NCI-H2107 treated with DMSO at 0.1 percent for 48 hours (cell line): Measurements from ENCODE around the gene WDFY1.

Source experiments
- DNase-seq: peaks from one replicate; lab custom pipeline; 2025; ENCODE audit not compliant: unreplicated experiment; lab: John Stamatoyannopoulos, UW

Gene WDFY1, protein sequence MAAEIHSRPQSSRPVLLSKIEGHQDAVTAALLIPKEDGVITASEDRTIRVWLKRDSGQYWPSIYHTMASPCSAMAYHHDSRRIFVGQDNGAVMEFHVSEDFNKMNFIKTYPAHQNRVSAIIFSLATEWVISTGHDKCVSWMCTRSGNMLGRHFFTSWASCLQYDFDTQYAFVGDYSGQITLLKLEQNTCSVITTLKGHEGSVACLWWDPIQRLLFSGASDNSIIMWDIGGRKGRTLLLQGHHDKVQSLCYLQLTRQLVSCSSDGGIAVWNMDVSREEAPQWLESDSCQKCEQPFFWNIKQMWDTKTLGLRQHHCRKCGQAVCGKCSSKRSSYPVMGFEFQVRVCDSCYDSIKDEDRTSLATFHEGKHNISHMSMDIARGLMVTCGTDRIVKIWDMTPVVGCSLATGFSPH

GRCh38 chr2:223944703-223945531 is at the start of gene WDFY1:
TSS of gene WDFY1 (minus strand) at chr2:223945335. CDS start at chr2:223945284, 51 bp downstream.
- peak; percentile 25 for DNase-seq

GRCh38 chr2:223994562-223995162 is 49.5 kb upstream of the WDFY1 start:
- no peak for DNase-seq

DNA sequence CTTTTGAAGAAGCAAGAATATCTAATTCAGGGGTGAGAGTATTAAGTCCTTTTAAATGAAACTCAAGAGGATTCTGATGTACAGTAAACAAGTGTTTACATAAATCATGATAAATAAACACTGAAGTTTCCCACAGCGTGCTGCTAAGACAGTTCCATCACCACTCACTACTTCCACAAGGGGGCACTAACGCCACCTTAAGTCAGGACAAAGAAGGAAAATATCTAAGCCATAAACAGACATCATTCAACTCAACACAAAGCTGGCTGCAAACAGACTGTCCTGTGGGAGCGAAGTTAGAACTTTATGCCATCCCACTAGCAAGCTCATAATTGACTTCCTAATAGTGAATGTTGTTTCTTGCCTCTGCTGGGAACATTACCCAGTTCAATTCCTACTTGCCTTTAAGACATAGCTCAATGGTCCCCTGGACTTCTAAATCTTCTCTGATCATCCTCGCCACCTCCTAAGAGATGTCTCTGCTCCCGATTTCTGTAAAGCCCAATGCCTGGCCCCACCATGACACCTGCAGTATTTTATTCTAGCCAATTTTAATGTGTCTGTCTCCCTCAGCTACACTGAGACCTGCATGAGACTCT is 48.6 kb upstream of the WDFY1 start:
- DNase-seq: peak; percentile 32

- DNase-seq: no peak
These were observed 46.5 kb upstream of the WDFY1 start for GRCh38 chr2:223991611-223992010.

DNA sequence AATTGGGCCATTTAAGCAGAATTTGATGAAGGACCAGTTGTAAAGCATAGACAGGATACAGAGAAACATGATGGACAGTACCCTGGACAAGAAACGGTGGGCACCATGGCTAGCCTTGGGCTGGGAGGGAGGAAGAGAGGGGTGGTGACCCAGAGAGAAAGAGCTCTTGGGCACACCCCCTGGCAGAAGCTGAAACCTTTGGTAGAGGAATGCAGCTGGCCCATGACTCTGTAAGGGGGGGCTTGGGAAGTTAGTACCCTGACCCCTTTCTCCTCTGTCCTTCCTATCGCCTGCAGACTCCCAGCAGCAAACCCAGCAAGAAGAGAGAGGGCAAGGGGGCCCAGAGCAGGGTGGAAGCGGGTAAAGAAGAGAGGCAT is 44.7 kb upstream of the WDFY1 start:
- DNase-seq: no peak

- DNase-seq: no peak
These were observed 44.2 kb upstream of the WDFY1 start for GRCh38 chr2:223989206-223989855.

- DNase-seq: no peak
These were observed 36.1 kb upstream of the WDFY1 start for GRCh38 chr2:223981241-223981640.

DNA sequence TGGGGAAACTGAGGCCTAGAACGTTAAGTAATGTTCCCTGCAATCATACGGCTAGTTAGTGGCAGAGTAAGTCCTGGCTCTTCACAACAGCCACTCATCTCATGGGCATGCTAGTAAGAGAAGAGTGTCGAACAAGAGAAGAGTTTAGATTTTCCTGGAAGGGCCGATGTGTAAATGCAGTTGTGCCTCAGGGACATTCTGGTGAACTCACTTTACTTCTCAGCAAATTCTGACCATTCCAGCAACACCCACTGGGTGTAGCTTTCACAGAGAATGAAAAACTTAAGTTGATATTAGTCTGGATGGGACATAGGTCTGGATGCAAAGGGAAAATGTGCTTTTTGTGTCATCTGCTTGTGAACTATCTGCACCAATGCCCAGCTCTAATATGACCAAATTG is 35.7 kb upstream of the WDFY1 start:
- no peak for DNase-seq

GRCh38 chr2:223980397-223980735 is 35.2 kb upstream of the WDFY1 start:
- DNase-seq: no peak

DNA sequence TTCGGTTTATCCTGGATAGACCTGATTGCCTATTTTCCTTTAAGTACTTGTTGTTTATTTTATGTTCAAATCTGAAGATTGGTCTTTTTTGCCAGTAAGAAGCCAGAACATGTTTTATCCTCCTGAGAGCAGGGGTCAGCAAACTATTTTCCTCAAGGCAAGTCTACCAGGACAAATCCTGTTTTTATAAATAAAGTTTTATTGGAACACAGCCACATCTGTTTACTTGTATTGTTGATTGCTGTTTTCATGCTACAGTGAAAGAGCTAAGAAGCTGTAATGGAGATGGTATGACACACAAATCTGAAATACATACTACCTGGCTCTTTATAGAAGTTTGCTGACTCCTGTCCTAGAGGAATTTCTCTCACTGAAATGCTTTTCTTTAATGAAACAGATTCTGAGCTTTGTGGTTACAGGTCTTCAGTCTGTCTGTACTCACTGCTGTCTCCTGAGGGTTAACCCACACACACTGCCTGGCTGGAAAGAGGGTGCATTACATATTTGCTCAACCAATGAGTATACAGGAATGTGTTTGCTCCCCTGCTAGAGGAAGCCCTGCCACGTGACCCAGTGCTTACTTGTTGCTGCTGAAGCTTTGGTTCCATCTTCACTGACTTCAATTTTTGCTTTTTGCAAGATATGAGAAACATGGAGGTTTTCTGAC is 34.7 kb upstream of the WDFY1 start:
- no peak for DNase-seq

DNA sequence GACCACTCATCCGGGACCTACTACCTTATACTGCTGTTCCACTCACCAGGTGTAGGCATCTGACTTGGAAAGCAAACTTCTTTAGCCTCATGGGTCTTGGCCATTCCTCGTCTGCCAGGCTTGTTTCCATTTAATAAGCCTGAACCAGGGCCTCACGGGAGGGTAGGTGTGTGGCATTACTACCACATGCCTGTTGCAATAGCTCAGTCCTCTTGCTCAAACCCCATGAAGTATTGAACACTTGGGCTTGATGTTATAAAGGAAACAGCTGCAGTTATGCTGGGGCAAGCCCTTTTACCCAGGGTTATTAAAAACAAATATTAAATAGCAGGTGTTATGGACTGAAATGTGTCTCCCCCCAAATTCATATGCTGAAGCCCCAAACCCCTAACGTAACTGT is 33.3 kb upstream of the WDFY1 start:
- DNase-seq: no peak

- no peak for DNase-seq
These were observed 31.6 kb upstream of the WDFY1 start for GRCh38 chr2:223976635-223977226.

- DNase-seq: no peak
These were observed 28.5 kb upstream of the WDFY1 start for GRCh38 chr2:223973606-223974005.

- no peak for DNase-seq
These were observed 27.5 kb upstream of the WDFY1 start for GRCh38 chr2:223972656-223973102.

- DNase-seq: no peak
These were observed 26.6 kb upstream of the WDFY1 start for GRCh38 chr2:223971731-223972130.

GRCh38 chr2:223970343-223971128 is 25.4 kb upstream of the WDFY1 start:
- peak; percentile 34 for DNase-seq

GRCh38 chr2:223969856-223970255 is 24.7 kb upstream of the WDFY1 start:
- DNase-seq: no peak

DNA sequence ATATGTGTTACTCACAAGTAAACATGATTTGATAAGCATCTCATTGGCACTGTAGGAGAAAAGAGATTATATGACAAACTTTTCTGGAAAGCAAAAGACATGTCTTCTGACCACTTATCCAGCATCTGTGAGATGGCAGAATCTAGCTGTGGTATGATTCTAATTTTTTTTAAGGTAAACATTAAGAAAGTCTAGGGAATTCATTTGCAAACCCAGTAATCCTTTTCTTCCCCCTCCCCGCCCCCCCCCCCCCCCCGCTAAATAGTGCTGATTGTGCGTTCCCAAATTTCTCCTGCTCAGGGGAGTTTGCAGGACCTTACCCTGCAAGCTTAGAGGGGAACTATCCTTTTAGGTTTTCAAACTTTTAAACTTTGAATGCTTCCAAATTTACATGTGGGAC is 24.2 kb upstream of the WDFY1 start:
- no peak for DNase-seq

GRCh38 chr2:223967981-223968380 is 22.8 kb upstream of the WDFY1 start:
- no peak for DNase-seq
